HG02885 (cell line): ENCODE data around the gene TMCC3.
"Not testable (repeated sequence)": the region's sequence is repeated elsewhere in the genome, so short reads cannot be mapped to it uniquely, and the experiment has no call there.

Source experiments
- ATAC-seq: cut with Tn5 transposase; IDR thresholded peaks from one replicate; pipeline ENCODE4 v1.9.1; 2021; ENCODE audit warnings: mild to moderate bottlenecking; ENCODE audit not compliant: unreplicated experiment, poor library complexity

TMCC3 gene

GRCh38 chr12:94609917-94610443 lies 40.4 kb downstream of the TMCC3 start:
- ATAC-seq, result no peak

DNA sequence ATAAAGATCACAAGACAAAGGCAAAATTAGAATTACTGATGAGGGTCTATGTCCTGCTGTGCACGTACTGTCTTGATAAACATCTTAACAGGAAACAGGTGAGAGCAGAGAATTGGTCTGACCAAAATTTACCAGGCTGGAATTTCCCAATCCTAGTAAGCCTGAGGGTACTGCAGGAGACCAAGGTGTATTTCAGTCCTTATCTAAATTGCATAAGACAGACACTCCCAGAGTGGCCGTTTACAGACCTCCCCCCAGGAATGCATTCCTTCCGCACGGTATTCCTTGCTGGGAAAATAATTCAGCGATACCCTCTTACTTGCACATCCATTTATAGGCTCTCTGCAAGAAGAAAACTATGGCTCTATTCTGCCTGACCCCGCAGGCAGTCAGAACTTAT lies 43.5 kb downstream of the TMCC3 start:
- ATAC-seq, result not testable (repeated sequence)

DNA sequence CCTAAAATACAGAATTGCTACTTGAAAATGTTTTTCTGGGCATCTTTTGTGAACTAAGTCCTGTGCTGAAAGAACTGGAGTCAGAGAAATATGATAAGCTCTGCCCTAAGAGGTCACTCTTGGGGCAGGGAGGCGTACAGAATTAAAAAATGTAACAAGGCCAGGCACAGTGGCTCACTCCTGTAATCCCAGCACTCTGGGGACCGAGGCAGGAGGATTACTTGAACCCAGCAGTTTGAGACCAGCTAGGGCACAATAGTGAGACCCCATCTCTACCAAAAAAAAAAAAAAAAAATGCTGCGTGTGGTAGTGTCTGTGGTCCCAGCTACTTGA lies 46.0 kb downstream of the TMCC3 start:
- no peak for ATAC-seq

DNA sequence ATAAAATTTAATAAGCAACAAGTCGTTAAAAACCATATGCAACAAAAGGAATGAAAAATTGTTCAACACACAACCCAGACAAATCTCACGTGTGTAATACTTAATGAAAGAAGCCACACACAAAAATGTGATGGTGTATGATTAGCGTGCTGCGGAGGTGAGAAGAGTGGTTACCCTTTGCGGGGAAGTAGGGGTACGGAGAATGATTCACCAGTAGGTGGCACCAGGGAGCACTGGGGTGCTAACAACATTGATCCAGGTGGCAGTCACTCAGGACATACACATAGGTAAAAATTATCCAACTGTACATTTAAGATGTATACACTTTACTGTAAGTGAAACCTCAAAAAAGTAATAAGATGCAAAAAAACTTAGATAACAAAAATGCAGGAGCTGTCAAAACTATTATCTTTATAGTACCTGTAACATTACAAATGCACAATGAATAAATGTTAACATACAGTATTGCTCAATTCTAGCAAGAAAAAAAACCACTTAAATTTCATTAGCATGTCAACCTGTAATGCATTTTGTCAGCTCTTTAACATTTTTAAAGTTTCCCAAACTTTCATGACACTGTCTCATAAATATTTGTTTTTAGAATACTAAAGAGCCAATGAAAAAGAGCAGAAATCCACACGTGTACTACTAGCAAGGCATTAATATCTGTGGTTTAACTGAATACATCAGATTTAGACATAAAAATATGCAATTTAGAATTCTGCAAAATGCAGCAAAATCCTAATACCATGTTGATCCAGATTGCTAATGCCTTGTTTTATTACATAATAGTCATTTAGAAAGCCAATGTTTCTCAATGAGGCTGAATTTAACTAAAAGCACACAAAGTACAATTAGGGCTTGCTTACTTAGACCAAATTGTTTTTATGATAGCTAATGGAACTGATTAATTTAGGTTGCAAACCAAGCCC lies 46.7 kb downstream of the TMCC3 start:
- ATAC-seq, result no peak

GRCh38 chr12:94602024-94602423 lies 48.3 kb downstream of the TMCC3 start:
- no peak for ATAC-seq

GRCh38 chr12:94601307-94601706 lies 49.0 kb downstream of the TMCC3 start:
- ATAC-seq, result not testable (repeated sequence)

DNA sequence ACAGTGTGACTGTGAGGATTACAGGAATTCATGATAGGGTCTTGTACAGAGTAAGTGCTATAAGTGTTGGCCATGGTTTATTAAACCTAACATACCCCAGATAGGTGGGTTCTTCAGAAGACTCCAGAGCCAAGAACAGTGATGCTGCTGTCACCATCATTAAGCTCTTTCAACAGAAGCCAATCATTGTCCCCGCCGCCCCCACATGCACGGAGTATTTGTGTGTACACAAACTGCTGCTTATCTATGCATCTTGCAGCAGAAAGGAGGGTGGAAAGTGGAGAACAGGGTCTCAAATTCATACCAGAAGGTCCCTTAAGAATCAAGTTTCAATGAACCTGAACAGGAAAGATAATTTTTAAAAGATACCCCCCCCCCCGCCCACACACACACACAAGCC lies 51.2 kb downstream of the TMCC3 start:
- no peak for ATAC-seq

- ATAC-seq, result no peak
These were observed 53.1 kb downstream of the TMCC3 start for GRCh38 chr12:94597268-94597667.

DNA sequence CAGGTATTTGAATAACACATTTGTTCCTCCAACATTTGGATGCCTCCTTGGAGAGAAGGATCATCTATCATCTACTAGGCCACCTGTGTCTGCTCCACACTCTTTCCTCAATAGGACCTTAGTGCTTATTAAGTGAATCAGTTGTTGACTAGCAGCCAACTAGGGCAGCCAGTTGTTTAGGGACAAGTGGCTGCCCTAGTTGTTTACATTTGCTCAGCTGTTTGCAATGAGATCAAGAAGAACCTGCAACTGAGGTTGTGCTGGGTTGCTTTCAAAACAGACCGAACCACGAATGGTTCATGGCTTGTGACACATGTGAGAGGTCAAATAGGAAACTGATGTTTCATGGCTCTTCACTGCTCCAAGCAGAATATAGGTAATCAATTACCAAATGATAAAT lies 53.8 kb downstream of the TMCC3 start:
- no peak for ATAC-seq

GRCh38 chr12:94595152-94595551 lies 55.2 kb downstream of the TMCC3 start:
- ATAC-seq, result no peak

- no peak for ATAC-seq
These were observed 55.9 kb downstream of the TMCC3 start for GRCh38 chr12:94594443-94594825.

DNA sequence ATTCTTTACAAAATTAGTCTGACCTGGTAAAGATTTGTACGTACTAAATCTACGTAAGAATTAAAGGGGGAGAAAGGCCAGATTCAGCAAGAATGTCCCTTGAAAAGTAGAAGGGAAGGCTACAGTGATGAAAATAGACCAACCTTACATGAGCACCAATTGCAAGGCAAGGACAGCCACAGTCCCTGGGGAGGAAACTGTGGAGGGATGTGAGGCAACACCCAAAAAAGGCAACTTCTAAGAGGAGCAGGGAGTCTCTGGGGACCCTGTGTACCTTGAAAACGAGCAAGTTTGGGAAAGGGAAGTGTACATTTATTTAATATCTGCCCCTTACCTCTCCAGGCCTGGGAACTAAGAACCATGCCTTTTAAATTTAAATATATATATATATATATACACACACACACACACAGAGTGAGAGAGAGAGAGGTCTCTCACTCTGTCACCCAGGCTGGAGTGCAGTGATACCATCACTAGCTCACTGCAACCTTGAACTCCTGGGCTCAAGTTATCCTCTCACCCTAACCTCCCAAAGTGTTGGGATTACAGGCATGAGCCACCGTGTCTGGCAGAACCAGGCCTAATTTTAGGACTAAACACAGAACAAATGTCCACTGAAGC lies 56.4 kb downstream of the TMCC3 start:
- ATAC-seq, result no peak

- ATAC-seq, result not testable (repeated sequence)
These were observed 57.6 kb downstream of the TMCC3 start for GRCh38 chr12:94592723-94593122.

GRCh38 chr12:94592080-94592479 lies 58.3 kb downstream of the TMCC3 start:
- no peak for ATAC-seq

DNA sequence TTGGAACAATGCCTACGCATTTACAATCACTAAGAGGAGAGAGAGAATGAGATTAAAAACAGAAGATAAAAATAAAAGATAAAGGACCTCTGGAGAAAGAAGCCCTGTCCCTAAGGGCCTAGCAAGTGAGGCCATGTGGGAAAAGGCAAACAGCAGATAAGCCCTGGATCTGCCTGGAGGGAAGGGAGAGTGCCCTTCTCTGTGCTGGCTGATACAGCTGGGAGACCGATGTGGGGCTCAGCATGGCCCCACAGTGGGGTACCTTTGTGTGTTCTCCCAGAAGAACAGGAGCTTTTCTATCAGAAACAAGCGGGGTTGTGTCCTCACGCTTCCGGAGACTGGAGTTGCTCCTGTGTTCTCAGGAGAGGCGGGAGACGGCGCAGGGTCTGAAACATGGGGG lies 59.9 kb downstream of the TMCC3 start:
- ATAC-seq, result no peak

GRCh38 chr12:94589591-94590001 lies 60.8 kb downstream of the TMCC3 start:
- no peak for ATAC-seq

DNA sequence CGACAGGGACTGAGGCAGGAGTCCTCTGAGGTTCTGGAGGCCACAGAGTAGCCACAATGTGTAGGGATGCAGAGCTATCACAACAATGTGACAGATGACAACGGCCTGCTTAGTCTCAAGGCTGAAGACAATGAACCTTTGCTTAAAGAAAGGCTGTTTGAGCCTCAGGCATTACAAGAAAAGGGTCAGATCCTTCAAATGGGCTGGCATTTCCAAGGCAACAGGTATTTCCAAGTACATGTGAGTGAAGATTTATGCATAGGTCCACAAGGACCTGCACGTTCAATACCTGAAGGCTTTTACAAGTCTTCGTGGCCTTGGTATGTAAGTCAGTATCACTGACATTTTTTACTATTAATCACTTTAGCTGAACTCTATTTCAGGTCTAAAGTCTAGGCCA lies 62.0 kb downstream of the TMCC3 start:
- no peak for ATAC-seq

DNA sequence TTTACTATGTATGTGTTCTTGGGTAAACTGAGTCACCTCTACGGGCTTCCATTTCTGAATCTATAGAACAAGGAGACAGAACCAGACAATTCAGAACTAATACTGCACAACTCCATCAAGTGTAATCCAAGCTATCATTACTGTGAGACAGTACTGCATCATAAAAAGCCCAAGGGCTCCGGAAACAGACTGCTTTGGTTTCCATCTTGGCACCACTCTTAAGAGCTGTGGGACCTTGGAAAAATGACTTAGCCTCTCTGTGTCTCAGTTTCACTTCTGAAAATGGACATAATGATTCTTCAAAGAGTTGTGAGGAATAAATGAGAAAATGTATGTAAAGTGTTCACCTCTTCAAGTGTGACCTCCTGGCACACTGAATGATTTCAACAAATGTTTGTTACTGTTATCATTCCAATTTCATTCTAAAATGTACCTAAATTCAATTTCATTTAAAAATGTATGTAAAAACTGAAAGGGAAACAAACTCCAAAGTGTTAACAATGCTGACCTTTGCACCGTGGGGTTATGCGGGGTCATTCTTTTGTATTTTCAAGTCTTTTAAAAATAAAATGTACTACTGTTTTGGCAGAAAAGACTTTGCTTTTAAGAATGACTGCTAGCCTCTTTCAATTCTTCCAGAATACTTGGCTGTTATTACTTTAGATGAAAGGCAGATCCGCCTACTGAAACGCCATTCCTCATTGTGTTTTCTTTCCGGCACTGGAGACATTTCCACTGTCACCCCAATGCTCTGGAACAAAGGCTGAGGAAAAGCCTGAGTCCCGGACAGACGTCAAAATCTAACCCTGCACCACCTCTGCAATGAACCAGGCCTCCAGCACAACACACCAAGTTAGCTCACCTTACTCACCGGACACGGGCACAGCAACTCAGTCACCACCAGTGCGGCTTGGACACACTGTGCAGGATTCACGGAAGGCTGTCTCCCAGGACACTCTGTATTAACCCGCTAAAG lies 62.8 kb downstream of the TMCC3 start:
- no peak for ATAC-seq

- no peak for ATAC-seq
These were observed 63.6 kb downstream of the TMCC3 start for GRCh38 chr12:94586589-94587259.

- ATAC-seq, result no peak
These were observed 64.7 kb downstream of the TMCC3 start for GRCh38 chr12:94585626-94586025.
